Mesenchymal stem cell (in vitro differentiated cells and primary cell): ENCODE data around the gene ALPK3.

Experiments
- DNase-seq: peaks from one replicate; pipeline ENCODE4 v3.0.0-alpha.2; 2013
- H2AFZ ChIP-seq: one replicate; pipeline ENCODE4 v1.6.1; 2013; ENCODE audit warnings: low read depth, mild to moderate bottlenecking, control low read depth, inconsistent platforms, low read length, moderate library complexity
- H2AK5ac ChIP-seq: 2 replicates; pipeline ENCODE4 v1.6.1; 2013; ENCODE audit warnings: low read length, moderate library complexity, mild to moderate bottlenecking, inconsistent platforms; ENCODE audit not compliant: severe bottlenecking
- H2BK120ac ChIP-seq: one replicate; pipeline ENCODE4 v1.6.1; 2013; ENCODE audit warnings: low read depth, mild to moderate bottlenecking, inconsistent platforms, low read length, moderate library complexity
- H2BK12ac ChIP-seq, 2 experiments: one replicate each; pipeline ENCODE4 v1.6.1; 2013; ENCODE audit warnings: inconsistent platforms in 2 of 2, low read length in 2 of 2, mild to moderate bottlenecking in 2 of 2, moderate library complexity in 2 of 2, control low read depth in 1 of 2
- H2BK15ac ChIP-seq: one replicate; pipeline ENCODE4 v1.6.1; 2013; ENCODE audit warnings: mild to moderate bottlenecking, low read depth, inconsistent platforms; ENCODE audit not compliant: poor library complexity, severe bottlenecking
- H2BK5ac ChIP-seq: 2 replicates; pipeline ENCODE4 v1.6.1; 2013; ENCODE audit warnings: low read depth, mild to moderate bottlenecking, low read length, control low read depth, inconsistent platforms; ENCODE audit not compliant: poor library complexity, severe bottlenecking
- H3K14ac ChIP-seq, 2 experiments: one replicate each; pipeline ENCODE4 v1.6.1; 2013; ENCODE audit warnings: inconsistent platforms in 2 of 2, low read length in 2 of 2, control low read depth in 1 of 2, mild to moderate bottlenecking in 1 of 2, moderate library complexity in 1 of 2
- H3K18ac ChIP-seq, 2 experiments: one replicate each; pipeline ENCODE4 v1.6.1; 2013; ENCODE audit warnings: inconsistent platforms in 2 of 2, low read length in 2 of 2, control low read depth in 1 of 2, low read depth in 1 of 2, mild to moderate bottlenecking in 1 of 2
- H3K23ac ChIP-seq, 2 experiments: one replicate each; pipeline ENCODE4 v1.6.1; 2013; ENCODE audit warnings: inconsistent platforms in 2 of 2, low read length in 2 of 2, mild to moderate bottlenecking in 2 of 2, moderate library complexity in 2 of 2, control low read depth in 1 of 2
- H3K27ac ChIP-seq: 2 replicates; pipeline ENCODE4 v1.5.1; 2013; ENCODE audit warnings: mild to moderate bottlenecking, moderate library complexity, low read length, control low read depth, inconsistent platforms; ENCODE audit not compliant: poor library complexity, severe bottlenecking
- H3K27me3 ChIP-seq, 2 experiments: 2 replicates each; pipeline versions ENCODE4 v1.6.1 to v1.7.0; 2013; ENCODE audit warnings: low read length in 2 of 2, mild to moderate bottlenecking in 2 of 2, moderate library complexity in 2 of 2, control low read depth in 1 of 2, inconsistent platforms in 1 of 2; ENCODE audit not compliant: control insufficient read depth in 1 of 2, insufficient read depth in 1 of 2
- H3K36me3 ChIP-seq, 2 experiments: 2 replicates each; pipeline versions ENCODE4 v1.6.1 to v1.7.0; 2013; ENCODE audit warnings: low read length in 2 of 2, control low read depth in 1 of 2, inconsistent platforms in 1 of 2, low read depth in 1 of 2, mild to moderate bottlenecking in 1 of 2; ENCODE audit not compliant: insufficient read depth in 2 of 2, control insufficient read depth in 1 of 2
- H3K4ac ChIP-seq, 2 experiments: one replicate each; pipeline ENCODE4 v1.6.1; 2013; ENCODE audit warnings: inconsistent platforms in 2 of 2, low read length in 2 of 2, mild to moderate bottlenecking in 2 of 2, moderate library complexity in 2 of 2, control low read depth in 1 of 2, low read depth in 1 of 2
- H3K4me1 ChIP-seq: 2 replicates; pipeline ENCODE4 v1.6.1; 2013; ENCODE audit warnings: low read depth, low read length, control low read depth; ENCODE audit not compliant: control insufficient read depth, insufficient read depth
- H3K4me2 ChIP-seq: 2 replicates; pipeline ENCODE4 v1.6.1; 2013; ENCODE audit warnings: low read length, mild to moderate bottlenecking, inconsistent platforms; ENCODE audit not compliant: poor library complexity, severe bottlenecking
- H3K4me3 ChIP-seq, 2 experiments: 2 replicates each; pipeline versions ENCODE4 v1.5.1 to v1.7.0; 2013; ENCODE audit warnings: low read length in 2 of 2, mild to moderate bottlenecking in 2 of 2, control low read depth in 1 of 2, low read depth in 1 of 2; ENCODE audit not compliant: insufficient read depth in 1 of 2
- H3K79me1 ChIP-seq: replicated peaks from 2 replicates; pipeline ENCODE4 v1.6.1; 2013; ENCODE audit warnings: mild to moderate bottlenecking, control low read depth, low read length, inconsistent platforms; ENCODE audit not compliant: poor library complexity, severe bottlenecking
- H3K9ac ChIP-seq: 2 replicates; pipeline ENCODE4 v1.7.0; 2013; ENCODE audit warnings: mild to moderate bottlenecking, low read length, moderate library complexity
- H3K9me3 ChIP-seq: 2 replicates; pipeline ENCODE4 v1.7.0; 2013; ENCODE audit warnings: mild to moderate bottlenecking, low read length; ENCODE audit not compliant: control insufficient read depth
- H4K8ac ChIP-seq: one replicate; pipeline ENCODE4 v1.6.1; 2013; ENCODE audit warnings: inconsistent platforms, mild to moderate bottlenecking, low read length, moderate library complexity
- H4K91ac ChIP-seq: one replicate; pipeline ENCODE4 v1.6.1; 2013; ENCODE audit warnings: mild to moderate bottlenecking, low read length, inconsistent platforms
- WGBS: methylation state at CpG from one replicate; pipeline ENCODE4 v1.1.7; 2013; ENCODE audit warnings: mixed read lengths; 5-methylcytosine and 5-hydroxymethylcytosine counted together

The ALPK3 gene

DNA sequence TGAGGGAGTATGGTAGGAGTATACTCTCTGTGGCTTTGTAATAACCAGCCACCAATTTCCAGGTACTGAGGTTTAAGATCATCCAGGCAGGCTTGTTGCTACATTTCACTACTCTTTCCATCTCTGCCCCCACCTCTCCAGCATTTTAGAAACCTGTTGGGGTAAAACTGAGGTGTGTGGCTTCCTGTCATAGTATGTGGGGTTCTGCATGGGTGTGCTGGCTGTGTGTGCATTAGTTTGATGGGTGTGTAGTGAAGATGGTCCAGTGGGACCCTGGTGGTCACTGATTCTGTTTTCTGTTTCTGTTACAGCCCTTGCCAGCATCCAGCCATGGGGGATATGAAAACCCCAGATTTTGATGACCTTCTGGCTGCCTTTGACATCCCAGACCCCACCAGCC, 34.8 kb upstream of the ALPK3 start:
- Histone ChIP-seq H3K18ac (no peak overlapping the region), H3K4me1 (peaks cover 2% of the 10 kb centered on the region), H3K14ac (peak overlapping the region in 1 of 2 experiments; percentile 3), H2BK12ac (no peak overlapping the region), H2BK120ac (no peak overlapping the region), H3K4me2 (no peak overlapping the region), H4K8ac (no peak overlapping the region), H3K4me3 (no peak overlapping the region), H3K23ac (no peak overlapping the region), H2BK5ac (no peak overlapping the region), H3K9ac (no peak overlapping the region), H3K4ac (no peak overlapping the region), H3K27ac (no peak overlapping the region), H2AK5ac (no peak overlapping the region), H2AFZ (no peak overlapping the region), H3K79me1 (peaks cover 49% of the 10 kb centered on the region), H2BK15ac (no peak overlapping the region), H4K91ac (no peak overlapping the region), H3K27me3 (no peaks in the 10 kb centered on the region), H3K9me3 (no peaks in the 10 kb centered on the region), H3K36me3 (peaks cover 46 to 54% of the 10 kb centered on the region in 2 experiments)
- DNase-seq = no peak

DNA sequence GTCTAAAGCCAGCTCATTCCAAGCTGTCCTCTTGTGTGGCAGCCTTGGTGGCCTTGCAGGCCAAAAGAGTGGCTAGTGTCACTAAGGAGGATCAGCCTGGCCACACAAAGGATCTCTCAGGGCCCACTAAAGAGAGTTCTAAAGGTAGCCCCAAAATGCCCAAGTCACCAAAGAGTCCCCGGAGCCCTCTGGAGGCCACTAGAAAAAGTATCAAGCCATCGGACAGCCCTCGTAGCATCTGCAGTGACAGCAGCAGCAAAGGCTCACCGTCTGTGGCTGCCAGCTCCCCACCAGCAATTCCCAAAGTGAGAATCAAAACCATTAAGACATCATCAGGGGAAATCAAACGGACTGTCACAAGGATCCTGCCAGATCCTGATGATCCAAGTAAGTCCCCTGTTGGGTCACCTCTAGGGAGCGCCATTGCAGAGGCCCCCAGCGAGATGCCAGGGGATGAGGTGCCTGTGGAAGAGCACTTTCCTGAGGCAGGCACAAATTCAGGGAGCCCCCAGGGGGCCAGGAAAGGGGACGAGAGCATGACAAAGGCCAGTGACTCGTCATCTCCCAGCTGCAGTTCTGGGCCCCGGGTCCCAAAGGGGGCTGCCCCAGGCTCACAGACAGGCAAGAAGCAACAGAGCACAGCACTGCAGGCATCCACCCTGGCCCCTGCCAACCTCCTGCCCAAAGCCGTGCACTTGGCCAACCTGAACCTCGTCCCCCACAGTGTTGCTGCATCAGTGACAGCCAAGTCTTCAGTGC, 33.5 kb upstream of the ALPK3 start:
- H3K23ac ChIP-seq = no peak overlapping the region
- H3K36me3 ChIP-seq = peaks cover 40 to 53% of the 10 kb centered on the region in 2 experiments
- no peak overlapping the region for H3K18ac ChIP-seq
- no peak overlapping the region for H4K91ac ChIP-seq
- H3K4me1 ChIP-seq = peaks cover 2% of the 10 kb centered on the region
- H3K27ac ChIP-seq = no peak overlapping the region
- H3K79me1 ChIP-seq = peaks cover 44% of the 10 kb centered on the region
- no peak overlapping the region for H3K4me3 ChIP-seq
- H4K8ac ChIP-seq = no peak overlapping the region
- no peak overlapping the region for H3K4me2 ChIP-seq
- no peak overlapping the region for H2BK15ac ChIP-seq
- no peak overlapping the region for H2BK12ac ChIP-seq
- H2AK5ac ChIP-seq = no peak overlapping the region
- H3K14ac ChIP-seq = no peak overlapping the region
- DNase-seq = no peak
- H2AFZ ChIP-seq = no peak overlapping the region
- no peaks in the 10 kb centered on the region for H3K27me3 ChIP-seq
- 89% methylated on average over 12 of the region's 12 CpGs for WGBS
- H2BK5ac ChIP-seq = no peak overlapping the region
- H3K4ac ChIP-seq = no peak overlapping the region
- H3K9me3 ChIP-seq = no peaks in the 10 kb centered on the region
- H3K9ac ChIP-seq = no peak overlapping the region
- no peak overlapping the region for H2BK120ac ChIP-seq

DNA sequence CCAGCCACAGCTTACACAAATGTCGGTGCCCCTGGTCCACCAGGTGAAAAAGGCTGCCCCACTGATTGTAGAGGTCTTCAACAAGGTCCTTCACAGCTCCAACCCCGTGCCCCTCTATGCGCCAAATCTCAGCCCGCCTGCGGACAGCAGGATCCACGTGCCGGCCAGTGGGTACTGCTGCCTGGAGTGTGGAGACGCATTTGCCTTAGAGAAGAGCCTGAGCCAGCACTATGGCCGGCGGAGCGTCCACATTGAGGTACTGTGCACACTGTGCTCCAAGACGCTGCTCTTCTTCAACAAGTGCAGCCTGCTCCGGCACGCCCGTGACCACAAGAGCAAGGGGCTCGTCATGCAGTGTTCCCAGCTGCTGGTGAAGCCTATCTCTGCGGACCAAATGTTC, 32.9 kb upstream of the ALPK3 start:
- 96% methylated on average over 17 of the region's 17 CpGs for WGBS

DNA sequence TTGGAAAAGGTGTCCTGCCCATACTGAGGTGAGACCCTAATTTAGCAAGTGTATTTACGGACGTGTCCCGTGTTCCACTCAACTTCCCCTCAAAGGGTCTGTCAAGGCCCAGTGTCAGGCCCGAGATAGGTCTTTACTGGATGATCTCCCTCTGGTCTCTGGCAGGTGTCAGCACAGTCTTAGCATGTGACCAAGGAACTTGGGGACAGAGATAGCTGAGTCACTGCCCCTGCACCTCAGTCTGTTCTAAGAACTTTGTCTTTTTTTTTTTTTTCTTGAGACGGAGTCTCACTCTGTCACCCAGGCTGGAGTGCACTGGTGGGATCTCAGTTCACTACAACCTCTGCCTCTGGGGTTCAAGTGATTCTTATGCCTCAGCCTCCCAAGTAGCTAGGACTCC, 32.1 kb upstream of the ALPK3 start:
- peaks cover 43 to 51% of the 10 kb centered on the region in 2 experiments for H3K36me3 ChIP-seq
- H2BK15ac ChIP-seq = no peak overlapping the region
- H3K27me3 ChIP-seq = no peaks in the 10 kb centered on the region
- H2BK120ac ChIP-seq = no peak overlapping the region
- H3K14ac ChIP-seq = no peak overlapping the region
- no peak overlapping the region for H2BK12ac ChIP-seq
- no peak overlapping the region for H4K8ac ChIP-seq
- peaks cover 2% of the 10 kb centered on the region for H3K4me1 ChIP-seq
- no peak overlapping the region for H2BK5ac ChIP-seq
- no peak overlapping the region for H3K4ac ChIP-seq
- H3K27ac ChIP-seq = no peak overlapping the region
- no peak overlapping the region for H3K4me3 ChIP-seq
- H2AK5ac ChIP-seq = no peak overlapping the region
- H3K9me3 ChIP-seq = no peaks in the 10 kb centered on the region
- H3K4me2 ChIP-seq = no peak overlapping the region
- no peak overlapping the region for H3K18ac ChIP-seq
- H4K91ac ChIP-seq = no peak overlapping the region
- 92% methylated on average over 5 of the region's 5 CpGs for WGBS
- H3K23ac ChIP-seq = no peak overlapping the region
- no peak for DNase-seq
- peaks cover 46% of the 10 kb centered on the region for H3K79me1 ChIP-seq
- no peak overlapping the region for H3K9ac ChIP-seq
- no peak overlapping the region for H2AFZ ChIP-seq

More for the DNA sequence above, 32.9 kb upstream of the ALPK3 start:
- Histone ChIP-seq H3K23ac (no peak overlapping the region), H3K14ac (no peak overlapping the region), H3K9ac (no peak overlapping the region), H3K27me3 (no peaks in the 10 kb centered on the region), H3K4ac (no peak overlapping the region), H2AK5ac (no peak overlapping the region), H3K9me3 (no peaks in the 10 kb centered on the region), H3K4me3 (no peak overlapping the region), H2BK5ac (no peak overlapping the region), H2BK12ac (no peak overlapping the region), H3K27ac (no peak overlapping the region), H4K91ac (no peak overlapping the region), H3K79me1 (peaks cover 43% of the 10 kb centered on the region), H4K8ac (no peak overlapping the region), H2BK120ac (no peak overlapping the region), H3K4me1 (peaks cover 2% of the 10 kb centered on the region), H2BK15ac (no peak overlapping the region), H3K36me3 (peaks cover 43 to 51% of the 10 kb centered on the region in 2 experiments), H3K4me2 (no peak overlapping the region), H2AFZ (no peak overlapping the region), H3K18ac (no peak overlapping the region)
- no peak for DNase-seq
